Effector CD4-positive, alpha-beta T cell (primary cell): Measurements from ENCODE around the gene ENTPD5.
"Not testable (repeated sequence)": the region's sequence is repeated elsewhere in the genome, so short reads cannot be mapped to it uniquely, and the experiment has no call there.

Source experiments
- DNase-seq: peaks from one replicate; pipeline ENCODE4 v3.0.0-alpha.2; 2020

ENTPD5 gene

GRCh38 chr14:73942180-73942579 is 76.9 kb downstream of the ENTPD5 start:
- DNase-seq, result no peak

- DNase-seq, result no peak
Observed at GRCh38 chr14:73937012-73937411, 82.1 kb downstream of the ENTPD5 start.

- no peak for DNase-seq
Observed at GRCh38 chr14:73936548-73936947, 82.5 kb downstream of the ENTPD5 start.

- DNase-seq, result no peak
Observed at GRCh38 chr14:73935666-73936065, 83.4 kb downstream of the ENTPD5 start.

GRCh38 chr14:73924337-73924736 is 94.8 kb downstream of the ENTPD5 start:
- DNase-seq, result no peak

GRCh38 chr14:73919457-73919856 is 99.6 kb downstream of the ENTPD5 start:
- not testable (repeated sequence) for DNase-seq

GRCh38 chr14:73916324-73916723 is 102.8 kb downstream of the ENTPD5 start:
- no peak for DNase-seq

GRCh38 chr14:73913256-73913655 is 105.8 kb downstream of the ENTPD5 start:
- no peak for DNase-seq

- DNase-seq, result no peak
Observed at GRCh38 chr14:73909681-73910080, 109.4 kb downstream of the ENTPD5 start.
